Natural killer cell (primary cell): ENCODE data around the gene GPATCH2L. TPM values are rescaled to one million over a fixed set of nuclear protein-coding genes. Genes with fewer than 3 reads are reported as not detected.

Source experiments
- ATAC-seq, 3 donors: fragments of 150-1000 bp in 2 of 3; fragments of 200-7000 bp in 1 of 3; cut with Tn5 transposase; 1 replicate in 1 of 3; 2 replicates in 2 of 3; pipeline ENCODE4 v1.10.0; 2021; ENCODE audit warnings: mild to moderate bottlenecking in 2 of 3, moderate library complexity in 2 of 3
- DNase-seq, 2 donors: peaks; one replicate each; pipeline versions ENCODE4 v3.0.0 to v3.0.0-alpha.2; 2013 to 2021; ENCODE audit warnings: mixed read lengths in 1 of 2
- H3K27ac ChIP-seq: one replicate; pipeline ENCODE4 v1.5.1; 2013; ENCODE audit warnings: mild to moderate bottlenecking, low read length
- H3K27me3 ChIP-seq: one replicate; pipeline ENCODE4 v1.6.1; 2013; ENCODE audit warnings: low read length; ENCODE audit not compliant: control insufficient read depth, insufficient read depth
- H3K36me3 ChIP-seq: one replicate; pipeline ENCODE4 v1.6.1; 2013; ENCODE audit warnings: low read length; ENCODE audit not compliant: control insufficient read depth, insufficient read depth
- H3K4me1 ChIP-seq: one replicate; pipeline ENCODE4 v1.6.1; 2013; ENCODE audit warnings: low read length; ENCODE audit not compliant: control insufficient read depth, insufficient read depth
- H3K4me3 ChIP-seq: one replicate; pipeline ENCODE4 v1.5.1; 2013; ENCODE audit warnings: low read length
- H3K9me3 ChIP-seq: one replicate; pipeline ENCODE4 v1.6.1; 2013; ENCODE audit warnings: low read length; ENCODE audit not compliant: control insufficient read depth, insufficient read depth
- H3K27ac Mint-ChIP-seq, 2 donors: one replicate each; pipeline ENCODE4 v1.8.0; 2022; ENCODE audit warnings: mild to moderate bottlenecking in 2 of 2, mixed read lengths in 2 of 2, moderate library complexity in 1 of 2
- H3K27me3 Mint-ChIP-seq, 2 donors: one replicate each; pipeline ENCODE4 v1.8.0; 2022; ENCODE audit warnings: low read depth in 2 of 2, mixed read lengths in 2 of 2
- H3K36me3 Mint-ChIP-seq: one replicate; pipeline ENCODE4 v1.8.0; 2022; ENCODE audit warnings: mixed read lengths
- H3K4me1 Mint-ChIP-seq, 2 donors: one replicate each; pipeline ENCODE4 v1.8.0; 2022; ENCODE audit warnings: mixed read lengths in 2 of 2
- H3K4me3 Mint-ChIP-seq: one replicate; pipeline ENCODE4 v1.8.0; 2022; ENCODE audit warnings: mild to moderate bottlenecking, moderate library complexity, mixed read lengths
- H3K9me3 Mint-ChIP-seq, 2 donors: one replicate each; pipeline ENCODE4 v1.8.0; 2022; ENCODE audit warnings: mixed read lengths in 2 of 2
- WGBS: methylation state at CpG from one replicate; pipeline ENCODE4 v1.1.7; 2013; ENCODE audit warnings: missing lambda C conversion rate; ENCODE audit not compliant: insufficient coverage; 5-methylcytosine and 5-hydroxymethylcytosine counted together
- intact Hi-C: fragments of 100-400 bp; cut with micrococcal nuclease; formaldehyde crosslinking; loops from one replicate; pipeline ENCODE4 v1.14.2; 2022
- total RNA-seq, 4 donors: library from RNA; stranded (reverse); fragments of 120-200 nt in 1 of 4; gene quantifications; one replicate each; pipeline versions ENCODE4 v1.2.3 to v1.2.4, GENCODE V29; 2013 to 2022
- TF ChIP-seq, protein P1 (sequence below): fragments of 200-600 bp; IDR thresholded peaks from one replicate; pipeline ENCODE4 v1.8.0; 2022; ENCODE audit warnings: antibody characterized with exemption

Gene GPATCH2L
- total RNA-seq, 3 donors from 2014 or later (not counting 1 experiment from before 2014, with no cell fraction given): 69.1 to 111 (median 90.4) TPM

DNA sequence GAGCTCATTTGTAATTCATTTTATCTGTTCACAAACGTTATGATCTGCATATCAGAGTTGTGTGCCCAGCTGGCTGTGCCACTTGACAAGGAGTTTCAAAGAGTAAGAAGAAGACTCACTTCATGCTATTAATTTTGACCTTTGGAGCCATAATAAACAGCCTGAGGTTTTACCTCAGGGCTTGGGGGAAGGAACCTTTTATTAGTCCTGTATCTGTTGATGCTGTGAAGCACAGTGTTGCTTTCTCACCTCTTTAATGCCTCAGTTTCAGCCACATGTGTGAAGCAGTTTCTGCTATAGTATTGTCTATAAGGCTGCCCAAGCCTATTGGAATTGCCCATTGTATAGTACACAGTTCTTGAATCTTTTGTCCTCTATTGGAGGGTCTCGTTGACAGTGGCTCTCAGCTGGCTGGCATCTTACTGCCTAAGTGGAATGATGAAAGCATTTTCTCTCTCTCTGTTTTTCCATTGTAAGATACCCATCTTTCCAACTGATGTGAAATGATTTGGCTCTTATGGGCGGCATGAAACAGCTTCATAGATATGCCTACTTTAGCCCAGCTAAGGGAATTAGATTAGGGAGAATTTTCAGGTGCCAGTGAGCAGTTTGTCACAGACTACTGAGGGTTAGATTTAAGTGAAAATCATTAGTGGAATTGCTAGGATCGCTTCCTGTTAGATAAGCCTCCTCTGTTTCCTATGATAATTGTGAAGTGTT lies 34.7 kb downstream of the GPATCH2L start:
- Mint-ChIP-seq H3K36me3 (peaks cover 17% of the 10 kb centered on the region), H3K4me3 (no peak overlapping the region), H3K27ac (peak overlapping the region in 1 of 2 donors; percentile 46), H3K4me1 (peaks cover 25 to 27% of the 10 kb centered on the region in 2 donors), H3K9me3 (no peaks in the 10 kb centered on the region), H3K27me3 (no peaks in the 10 kb centered on the region)
- H3K9me3 ChIP-seq: no peaks in the 10 kb centered on the region
- intact Hi-C loops: no loop called here
- no peak for DNase-seq
- H3K27me3 ChIP-seq: no peaks in the 10 kb centered on the region
- 85% methylated on average over 3 of the region's 4 CpGs for WGBS
- no peak overlapping the region for H3K4me3 ChIP-seq
- TF ChIP-seq, protein P1, sequence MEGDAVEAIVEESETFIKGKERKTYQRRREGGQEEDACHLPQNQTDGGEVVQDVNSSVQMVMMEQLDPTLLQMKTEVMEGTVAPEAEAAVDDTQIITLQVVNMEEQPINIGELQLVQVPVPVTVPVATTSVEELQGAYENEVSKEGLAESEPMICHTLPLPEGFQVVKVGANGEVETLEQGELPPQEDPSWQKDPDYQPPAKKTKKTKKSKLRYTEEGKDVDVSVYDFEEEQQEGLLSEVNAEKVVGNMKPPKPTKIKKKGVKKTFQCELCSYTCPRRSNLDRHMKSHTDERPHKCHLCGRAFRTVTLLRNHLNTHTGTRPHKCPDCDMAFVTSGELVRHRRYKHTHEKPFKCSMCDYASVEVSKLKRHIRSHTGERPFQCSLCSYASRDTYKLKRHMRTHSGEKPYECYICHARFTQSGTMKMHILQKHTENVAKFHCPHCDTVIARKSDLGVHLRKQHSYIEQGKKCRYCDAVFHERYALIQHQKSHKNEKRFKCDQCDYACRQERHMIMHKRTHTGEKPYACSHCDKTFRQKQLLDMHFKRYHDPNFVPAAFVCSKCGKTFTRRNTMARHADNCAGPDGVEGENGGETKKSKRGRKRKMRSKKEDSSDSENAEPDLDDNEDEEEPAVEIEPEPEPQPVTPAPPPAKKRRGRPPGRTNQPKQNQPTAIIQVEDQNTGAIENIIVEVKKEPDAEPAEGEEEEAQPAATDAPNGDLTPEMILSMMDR: no peak
- no peak overlapping the region for H3K27ac ChIP-seq
- H3K4me1 ChIP-seq: no peaks in the 10 kb centered on the region
- no peak for ATAC-seq
- H3K36me3 ChIP-seq: peaks cover 34% of the 10 kb centered on the region

DNA sequence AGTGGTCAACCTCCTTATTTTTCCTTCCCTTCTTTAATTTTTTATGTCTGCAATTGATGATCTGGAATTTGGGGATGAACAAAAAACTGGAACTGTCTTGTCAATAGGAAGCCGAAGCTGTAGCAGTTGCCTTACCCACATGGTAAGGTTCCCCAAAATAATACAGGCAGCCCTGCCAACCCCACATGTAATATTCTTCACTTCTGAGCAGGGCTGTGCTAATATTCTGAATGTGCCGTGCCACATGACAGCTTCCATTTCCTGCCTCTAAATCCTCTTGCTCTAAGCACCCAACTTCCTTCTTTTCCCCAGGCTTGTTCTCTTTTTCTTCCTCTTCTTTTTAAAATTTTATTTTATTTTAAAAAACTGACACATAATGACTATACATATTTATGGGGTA lies 39.6 kb downstream of the GPATCH2L start:
- Mint-ChIP-seq H3K4me3 (no peak overlapping the region), H3K27me3 (no peaks in the 10 kb centered on the region), H3K9me3 (no peaks in the 10 kb centered on the region), H3K27ac (no peak overlapping the region), H3K4me1 (peaks cover 11 to 15% of the 10 kb centered on the region in 2 donors), H3K36me3 (peaks cover 14% of the 10 kb centered on the region)
- 46% methylated on average over 2 of the region's 2 CpGs for WGBS
- no peak for ATAC-seq
- Histone ChIP-seq H3K9me3 (no peaks in the 10 kb centered on the region), H3K27me3 (no peaks in the 10 kb centered on the region), H3K4me1 (no peaks in the 10 kb centered on the region), H3K36me3 (peaks cover 51% of the 10 kb centered on the region), H3K4me3 (no peak overlapping the region), H3K27ac (no peak overlapping the region)
- TF ChIP-seq, protein P1: no peak
- DNase-seq: no peak
- intact Hi-C loops: no loop called here

DNA sequence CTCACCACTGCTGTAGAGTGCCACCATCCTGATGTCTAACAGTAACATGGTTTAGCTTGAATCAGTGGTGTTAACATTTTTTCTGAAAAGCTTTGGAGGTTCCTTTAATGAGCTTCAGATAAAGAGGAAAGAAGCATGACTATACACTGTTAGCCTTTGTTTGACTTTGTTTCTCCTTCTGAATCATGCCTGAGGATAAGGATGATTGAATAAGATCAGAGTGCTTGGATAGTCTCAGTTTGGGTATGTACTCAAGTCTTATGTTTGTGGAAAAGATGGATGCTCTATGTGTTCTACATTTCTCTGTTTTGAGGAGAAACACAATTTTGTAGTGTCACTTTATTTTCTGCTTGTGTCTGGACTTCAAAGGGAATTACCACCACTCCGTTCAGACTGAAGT lies 42.0 kb downstream of the GPATCH2L start:
- Mint-ChIP-seq H3K4me1 (peaks cover 0 to 10% of the 10 kb centered on the region in 2 donors), H3K27ac (no peak overlapping the region), H3K27me3 (no peaks in the 10 kb centered on the region), H3K36me3 (peaks cover 34% of the 10 kb centered on the region), H3K4me3 (no peak overlapping the region), H3K9me3 (no peaks in the 10 kb centered on the region)
- DNase-seq: no peak
- H3K27ac ChIP-seq: no peak overlapping the region
- peaks cover 65% of the 10 kb centered on the region for H3K36me3 ChIP-seq
- H3K9me3 ChIP-seq: no peaks in the 10 kb centered on the region
- no peak for ATAC-seq
- H3K4me3 ChIP-seq: no peak overlapping the region
- 100% methylated on average over 1 of the region's 1 CpG for WGBS
- TF ChIP-seq, protein P1: no peak
- no peaks in the 10 kb centered on the region for H3K27me3 ChIP-seq
- intact Hi-C loops: no loop called here
- no peaks in the 10 kb centered on the region for H3K4me1 ChIP-seq

DNA sequence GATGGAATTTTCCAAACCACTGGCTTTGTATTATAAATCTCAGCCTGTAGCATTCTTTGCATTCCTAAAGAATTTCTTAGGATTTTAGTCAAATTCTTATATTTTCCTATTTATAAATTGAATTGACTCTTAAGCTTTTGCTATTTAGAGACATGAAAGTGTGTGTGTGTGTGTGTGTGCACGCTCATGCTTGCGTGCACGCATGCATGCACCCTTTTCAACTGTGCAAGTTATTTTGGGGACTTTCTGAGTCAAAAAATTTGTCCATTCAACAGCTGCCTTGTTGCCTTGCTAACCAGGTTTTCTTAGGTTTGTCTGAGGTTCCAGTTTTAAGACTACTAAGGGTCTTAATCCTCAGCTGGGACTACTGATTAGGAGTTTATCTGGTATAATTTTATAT lies 42.6 kb downstream of the GPATCH2L start:
- peaks cover 31% of the 10 kb centered on the region for H3K36me3 Mint-ChIP-seq
- H3K9me3 ChIP-seq: no peaks in the 10 kb centered on the region
- H3K27me3 ChIP-seq: no peaks in the 10 kb centered on the region
- ATAC-seq (no peak), DNase-seq (no peak)
- no peaks in the 10 kb centered on the region for H3K27me3 Mint-ChIP-seq
- no peak overlapping the region for H3K27ac Mint-ChIP-seq
- H3K27ac ChIP-seq: no peak overlapping the region
- no peak overlapping the region for H3K4me3 Mint-ChIP-seq
- no peak overlapping the region for H3K4me3 ChIP-seq
- peaks cover 0 to 6% of the 10 kb centered on the region in 2 donors for H3K4me1 Mint-ChIP-seq
- H3K36me3 ChIP-seq: peaks cover 71% of the 10 kb centered on the region
- intact Hi-C loops: no loop called here
- no peaks in the 10 kb centered on the region for H3K4me1 ChIP-seq
- WGBS: 82% methylated on average over 3 of the region's 3 CpGs
- no peaks in the 10 kb centered on the region for H3K9me3 Mint-ChIP-seq
- TF ChIP-seq, protein P1: no peak
